GM23248 (cell line): ENCODE results near the gene TECPR2.

ENCODE experiments used
- EZH2 ChIP-seq: fragments of 200-600 bp; sonication (generic); IDR thresholded peaks from 2 replicates; pipeline ENCODE4 v1.6.1; 2018; ENCODE audit warnings: antibody characterized with exemption, mild to moderate bottlenecking; ENCODE audit not compliant: insufficient read depth, poor library complexity, severe bottlenecking
- EZH2phosphoT487 ChIP-seq: fragments of 200-600 bp; sonication (generic); IDR thresholded peaks from 2 replicates; pipeline ENCODE4 v1.6.1; 2018; ENCODE audit warnings: antibody characterized with exemption, moderate library complexity, mild to moderate bottlenecking, low read depth; ENCODE audit not compliant: insufficient read depth

- no peak for TF ChIP-seq EZH2
- TF ChIP-seq EZH2phosphoT487: no peak
Measured at GRCh38 chr14:102403028-102403427, 40.3 kb downstream of the TECPR2 start.
